Measurements from ENCODE around the gene HRNR.

Gene HRNR

DNA sequence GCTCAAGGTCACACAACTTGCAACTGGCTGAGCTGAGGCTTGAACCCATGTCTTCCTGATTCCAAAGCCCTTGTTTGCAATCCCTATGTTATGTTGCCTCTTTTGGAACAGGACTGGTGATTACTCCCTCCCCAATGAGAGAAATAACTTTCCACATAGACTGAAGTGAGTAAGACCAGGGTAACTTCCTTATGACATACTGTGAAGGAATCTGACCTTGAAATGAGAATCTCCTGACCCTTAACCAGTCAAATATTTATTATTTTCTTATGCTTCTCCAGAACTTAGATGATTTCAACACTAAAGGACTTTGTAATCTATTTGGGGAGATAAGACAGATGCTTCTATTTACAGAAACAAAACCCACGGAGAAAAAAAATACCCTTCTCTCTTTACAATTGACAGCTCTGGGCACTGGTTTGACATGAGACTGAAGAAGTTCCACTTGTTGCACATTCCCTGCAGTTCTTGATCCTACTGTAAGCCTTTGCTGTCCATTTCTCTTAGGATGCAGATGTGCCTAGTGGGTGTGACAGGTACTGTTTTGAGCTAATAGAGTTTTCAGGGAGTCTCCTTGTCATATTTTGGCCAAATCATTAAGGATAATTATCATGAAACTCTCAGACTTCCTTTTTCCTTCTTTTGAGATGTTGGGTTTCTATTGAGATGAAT is 61.1 kb downstream of the HRNR start:
- H3K27ac Mint-ChIP-seq: no peak overlapping the region
- no peaks in the 10 kb centered on the region for H3K27me3 Mint-ChIP-seq (ENCODE audit: low read depth)
- H3K9me3 Mint-ChIP-seq: no peaks in the 10 kb centered on the region
- no peak overlapping the region for H3K4me3 Mint-ChIP-seq
- TF ChIP-seq, protein P1, sequence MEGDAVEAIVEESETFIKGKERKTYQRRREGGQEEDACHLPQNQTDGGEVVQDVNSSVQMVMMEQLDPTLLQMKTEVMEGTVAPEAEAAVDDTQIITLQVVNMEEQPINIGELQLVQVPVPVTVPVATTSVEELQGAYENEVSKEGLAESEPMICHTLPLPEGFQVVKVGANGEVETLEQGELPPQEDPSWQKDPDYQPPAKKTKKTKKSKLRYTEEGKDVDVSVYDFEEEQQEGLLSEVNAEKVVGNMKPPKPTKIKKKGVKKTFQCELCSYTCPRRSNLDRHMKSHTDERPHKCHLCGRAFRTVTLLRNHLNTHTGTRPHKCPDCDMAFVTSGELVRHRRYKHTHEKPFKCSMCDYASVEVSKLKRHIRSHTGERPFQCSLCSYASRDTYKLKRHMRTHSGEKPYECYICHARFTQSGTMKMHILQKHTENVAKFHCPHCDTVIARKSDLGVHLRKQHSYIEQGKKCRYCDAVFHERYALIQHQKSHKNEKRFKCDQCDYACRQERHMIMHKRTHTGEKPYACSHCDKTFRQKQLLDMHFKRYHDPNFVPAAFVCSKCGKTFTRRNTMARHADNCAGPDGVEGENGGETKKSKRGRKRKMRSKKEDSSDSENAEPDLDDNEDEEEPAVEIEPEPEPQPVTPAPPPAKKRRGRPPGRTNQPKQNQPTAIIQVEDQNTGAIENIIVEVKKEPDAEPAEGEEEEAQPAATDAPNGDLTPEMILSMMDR (IDR thresholded peaks at IDR 0.05; ENCODE audit: unreplicated experiment in 3 of 3): no peak
- no peaks in the 10 kb centered on the region for H3K36me3 Mint-ChIP-seq (ENCODE audit: low read depth)
- H3K4me1 Mint-ChIP-seq: no peaks in the 10 kb centered on the region
